NCI-H1092 treated with DMSO at 0.1 percent for 48 hours (cell line): ENCODE measurements around the gene WSCD1.

Experiments
- DNase-seq: peaks from one replicate; lab custom pipeline; 2025; lab: John Stamatoyannopoulos, UW

WSCD1 gene

DNA sequence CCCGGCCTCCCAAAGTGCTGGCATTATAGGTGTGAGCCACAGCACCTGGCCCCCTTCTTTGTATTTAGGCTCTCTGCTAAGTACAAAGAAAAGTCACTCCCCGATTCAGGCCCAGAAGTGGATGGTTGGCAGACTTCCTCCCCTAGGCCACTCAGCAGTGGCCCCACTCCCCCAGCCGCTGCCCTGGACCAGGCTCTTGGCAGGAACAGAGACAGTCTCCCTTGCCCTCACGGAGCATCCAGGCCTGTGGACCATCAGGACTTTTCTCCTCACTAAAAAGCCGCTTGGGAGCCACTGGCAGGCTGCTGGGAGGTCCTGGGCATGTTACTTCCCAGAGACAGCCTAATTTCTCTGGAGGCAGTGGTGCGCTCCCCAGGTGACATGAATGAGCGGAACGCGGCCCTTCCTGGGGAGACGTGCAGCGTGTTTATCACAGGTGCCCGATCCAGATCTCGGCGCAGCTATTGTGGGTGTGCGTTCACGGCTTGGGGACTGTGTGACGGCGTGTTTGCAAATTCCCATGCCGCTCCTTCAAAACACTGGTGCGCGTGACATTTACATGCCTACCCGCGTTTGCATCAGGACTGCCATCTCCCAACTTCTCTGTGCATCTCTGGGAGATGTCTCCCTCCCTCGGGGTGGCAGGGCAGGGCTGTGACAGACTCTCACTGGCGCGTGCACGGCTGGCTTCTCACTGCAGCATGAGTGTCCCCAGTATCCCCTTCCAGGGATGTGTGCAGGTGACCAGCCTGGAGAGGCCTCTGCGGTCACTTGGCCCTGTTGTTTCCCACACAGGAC is 16.6 kb downstream of the WSCD1 start:
- no peak for DNase-seq

DNA sequence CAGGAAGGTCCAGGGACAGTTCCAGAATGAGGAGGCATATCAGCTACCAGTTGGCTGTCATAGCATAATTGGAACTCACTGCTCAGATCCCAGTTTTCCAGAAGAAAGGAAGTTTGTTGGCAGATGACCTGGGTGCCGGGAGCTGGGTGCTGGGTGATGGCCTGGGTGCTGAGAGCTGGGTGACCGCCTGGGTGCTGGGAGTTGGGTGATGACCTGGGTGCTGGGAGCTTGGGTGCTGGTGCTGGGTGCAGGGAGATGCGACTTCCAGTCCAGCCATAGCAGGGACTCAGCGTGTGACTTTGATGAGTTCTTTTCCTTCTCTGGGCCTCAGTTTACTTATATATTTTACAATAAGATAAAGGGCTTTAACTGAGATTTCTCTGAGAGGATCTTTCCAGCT is 18.0 kb downstream of the WSCD1 start:
- no peak for DNase-seq

DNA sequence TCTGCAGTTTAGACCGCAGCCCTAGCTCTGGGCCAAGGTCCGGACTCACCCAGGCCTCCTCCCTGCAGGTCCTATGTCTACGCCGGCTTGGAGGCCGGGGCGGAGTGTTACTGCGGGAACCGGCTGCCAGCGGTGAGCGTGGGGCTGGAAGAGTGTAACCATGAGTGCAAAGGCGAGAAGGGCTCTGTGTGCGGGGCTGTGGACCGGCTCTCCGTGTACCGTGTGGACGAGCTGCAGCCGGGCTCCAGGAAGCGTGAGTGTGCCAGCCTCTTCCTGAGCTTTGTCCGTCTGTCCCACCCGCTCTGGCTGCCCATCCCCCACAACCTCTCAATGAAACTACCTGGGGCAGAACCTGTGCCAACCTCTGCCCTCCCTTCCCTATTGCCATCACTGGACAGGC is 20.1 kb downstream of the WSCD1 start:
- DNase-seq = no peak

DNA sequence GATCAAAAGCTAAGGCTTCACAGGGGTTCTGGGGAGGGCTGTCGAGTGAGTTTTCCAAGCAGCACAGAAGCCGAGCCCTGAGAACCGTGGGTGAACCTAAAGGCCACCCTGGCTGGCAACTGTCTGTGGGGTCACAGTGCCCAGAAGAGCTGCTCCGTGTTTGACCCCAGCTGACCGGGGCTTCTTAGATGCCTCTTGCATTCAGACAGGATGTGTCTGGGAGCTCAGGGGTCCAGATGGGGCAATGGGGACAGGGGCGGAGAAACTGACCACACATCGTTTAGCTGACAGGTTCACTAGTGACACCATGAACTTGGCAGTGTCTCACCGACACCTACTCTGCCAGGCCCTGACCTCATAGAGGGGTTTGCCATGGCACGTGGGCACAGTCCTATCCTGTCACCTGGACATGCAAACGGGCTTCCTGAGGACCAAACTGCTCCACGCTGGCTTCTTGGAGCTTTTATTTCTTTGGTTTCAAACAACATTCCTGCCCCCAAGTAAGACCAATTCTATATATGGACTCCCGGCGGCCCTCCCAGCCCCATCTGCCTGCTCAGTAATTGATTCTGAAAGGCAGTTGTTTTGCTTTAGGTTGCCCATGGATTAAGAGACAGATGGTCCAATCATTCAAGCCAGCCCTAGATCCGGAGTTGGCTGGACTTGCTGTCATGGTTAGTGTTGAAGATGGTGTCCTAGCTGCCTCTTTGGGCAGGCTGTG is 22.2 kb downstream of the WSCD1 start:
- DNase-seq = no peak

DNA sequence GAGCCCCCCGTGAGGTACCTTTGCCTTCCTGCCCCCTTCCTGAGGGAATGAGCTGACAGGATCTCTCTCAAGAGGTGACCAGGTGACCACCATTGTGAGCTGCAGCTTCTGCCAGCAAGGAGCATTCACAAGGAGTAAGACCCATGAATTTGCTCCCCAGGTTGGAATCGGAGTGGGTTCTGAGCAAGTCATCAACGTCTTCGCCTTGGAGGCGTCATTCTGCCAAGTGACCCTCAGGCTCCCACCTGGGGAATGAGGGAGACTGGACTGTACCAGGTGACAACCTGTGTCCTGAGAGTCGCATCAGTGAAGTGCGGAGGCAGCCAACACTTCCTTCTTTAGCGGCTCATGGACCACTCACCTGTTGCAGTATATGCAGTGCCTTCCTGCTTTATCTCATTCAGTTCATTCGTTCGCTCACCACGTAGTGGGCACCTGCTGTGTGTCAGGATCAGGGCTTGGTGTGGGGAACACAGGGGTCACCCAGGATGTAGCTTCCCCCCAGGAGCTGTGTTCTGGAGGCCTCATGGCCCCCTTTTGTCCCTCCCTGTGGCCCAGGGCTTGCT is 22.8 kb downstream of the WSCD1 start:
- DNase-seq = no peak

DNA sequence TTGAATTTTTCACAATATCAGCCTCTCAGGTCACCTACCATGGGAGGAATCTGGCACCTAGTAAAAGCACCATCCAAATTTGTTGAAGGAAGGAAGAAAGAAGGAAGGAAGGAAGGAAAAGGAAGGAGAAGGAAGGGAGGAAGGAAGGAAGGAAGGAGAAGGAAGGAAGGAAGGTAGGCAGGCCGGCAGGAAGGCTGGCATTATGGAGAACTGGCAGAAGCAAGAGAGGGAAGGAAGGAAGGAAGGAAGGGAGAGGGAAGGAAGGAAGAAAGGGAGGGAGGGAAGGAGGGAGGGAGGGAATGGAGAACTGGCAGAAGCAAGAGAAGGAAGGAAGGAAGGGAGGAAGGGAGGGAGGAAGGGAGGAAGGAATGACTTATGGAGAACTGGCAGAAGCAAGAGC is 24.3 kb downstream of the WSCD1 start:
- DNase-seq = no peak

DNA sequence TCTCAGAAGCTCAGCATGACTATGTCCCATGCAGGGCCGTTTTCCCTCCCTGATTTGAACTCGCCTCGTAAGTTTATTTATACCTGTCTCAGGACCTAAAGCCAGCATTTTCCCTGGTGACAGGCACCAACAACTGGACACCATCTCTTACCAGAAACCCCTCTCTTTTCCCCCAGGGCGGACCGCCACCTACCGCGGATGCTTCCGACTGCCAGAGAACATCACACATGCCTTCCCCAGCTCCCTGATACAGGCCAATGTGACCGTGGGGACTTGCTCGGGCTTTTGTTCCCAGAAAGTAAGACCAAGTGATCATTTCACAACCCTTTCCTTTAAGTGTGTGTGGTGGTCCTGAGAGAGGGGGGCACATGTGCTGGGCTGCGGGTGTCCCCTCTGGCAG is 24.7 kb downstream of the WSCD1 start:
- no peak for DNase-seq

DNA sequence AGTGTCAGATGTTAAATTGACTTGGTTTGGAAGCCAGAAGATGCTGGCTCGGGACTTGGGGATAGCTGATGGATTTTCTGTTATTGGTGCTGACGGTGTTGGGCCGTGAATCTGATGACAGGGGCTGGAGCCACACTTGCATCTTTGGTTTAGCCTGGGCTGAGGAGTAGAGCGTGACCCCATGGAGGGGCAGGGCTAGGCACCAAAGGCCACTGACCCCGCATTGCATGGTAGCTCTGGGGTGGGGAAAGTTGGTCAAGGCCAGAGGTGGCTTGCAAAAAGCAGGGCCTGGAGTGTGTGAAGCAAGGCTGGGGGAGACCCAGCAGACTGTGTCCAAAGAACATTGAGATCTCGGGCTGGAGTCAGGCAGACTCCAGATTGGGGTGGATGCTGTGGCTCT is 25.3 kb downstream of the WSCD1 start:
- no peak for DNase-seq

DNA sequence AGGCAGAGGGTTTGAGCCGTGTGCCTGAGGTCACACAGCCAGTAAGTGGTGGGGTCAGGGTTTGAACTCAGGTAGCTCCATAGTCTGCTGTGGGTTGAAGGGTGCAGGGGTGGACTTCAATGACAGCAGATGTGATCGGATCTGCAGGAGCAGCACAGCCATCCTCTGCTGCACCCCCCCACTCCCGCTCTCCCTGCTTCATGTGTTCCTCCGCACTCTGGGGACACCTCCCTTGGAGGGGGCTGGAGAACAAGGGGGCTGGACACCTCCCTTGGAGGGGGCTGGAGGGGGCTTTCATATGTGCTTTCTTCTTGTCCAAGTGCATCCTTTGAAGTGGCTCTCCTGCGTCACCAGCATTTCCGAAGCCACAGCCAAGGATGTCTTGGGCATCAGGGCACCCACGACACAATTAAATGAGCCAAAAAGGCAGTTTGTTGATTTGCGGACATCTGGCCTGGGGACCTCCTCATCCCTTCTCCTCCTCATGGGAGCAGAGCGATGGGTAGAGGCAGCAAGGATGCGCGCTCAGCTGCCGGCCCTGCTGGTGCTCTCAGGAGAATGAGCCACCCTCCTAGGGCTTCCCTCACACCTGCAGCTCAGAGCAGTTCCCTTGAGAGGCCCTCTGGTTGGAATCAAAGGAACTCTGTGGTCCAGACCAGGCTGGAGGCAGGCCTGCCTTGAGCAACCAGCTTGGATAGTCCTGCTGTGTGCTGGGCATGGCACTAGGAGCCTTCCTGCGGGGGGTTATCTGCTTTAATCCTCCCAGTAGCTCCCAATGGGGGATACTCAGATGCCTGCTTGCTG is 26.2 kb downstream of the WSCD1 start:
- DNase-seq = no peak

DNA sequence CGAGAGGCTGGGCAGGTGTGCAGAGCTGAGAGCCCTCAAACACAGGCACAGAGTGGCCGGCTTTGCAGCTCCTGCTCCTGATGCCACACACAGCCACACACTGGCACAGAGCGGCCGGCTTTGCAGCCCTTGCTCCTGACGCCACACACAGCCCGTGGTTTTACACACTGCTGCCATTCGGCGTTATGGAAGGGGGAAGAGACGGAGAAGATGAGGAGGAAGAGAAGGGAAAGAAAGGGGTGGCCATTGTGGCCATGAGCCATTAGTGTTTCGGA is 26.8 kb downstream of the WSCD1 start:
- no peak for DNase-seq

DNA sequence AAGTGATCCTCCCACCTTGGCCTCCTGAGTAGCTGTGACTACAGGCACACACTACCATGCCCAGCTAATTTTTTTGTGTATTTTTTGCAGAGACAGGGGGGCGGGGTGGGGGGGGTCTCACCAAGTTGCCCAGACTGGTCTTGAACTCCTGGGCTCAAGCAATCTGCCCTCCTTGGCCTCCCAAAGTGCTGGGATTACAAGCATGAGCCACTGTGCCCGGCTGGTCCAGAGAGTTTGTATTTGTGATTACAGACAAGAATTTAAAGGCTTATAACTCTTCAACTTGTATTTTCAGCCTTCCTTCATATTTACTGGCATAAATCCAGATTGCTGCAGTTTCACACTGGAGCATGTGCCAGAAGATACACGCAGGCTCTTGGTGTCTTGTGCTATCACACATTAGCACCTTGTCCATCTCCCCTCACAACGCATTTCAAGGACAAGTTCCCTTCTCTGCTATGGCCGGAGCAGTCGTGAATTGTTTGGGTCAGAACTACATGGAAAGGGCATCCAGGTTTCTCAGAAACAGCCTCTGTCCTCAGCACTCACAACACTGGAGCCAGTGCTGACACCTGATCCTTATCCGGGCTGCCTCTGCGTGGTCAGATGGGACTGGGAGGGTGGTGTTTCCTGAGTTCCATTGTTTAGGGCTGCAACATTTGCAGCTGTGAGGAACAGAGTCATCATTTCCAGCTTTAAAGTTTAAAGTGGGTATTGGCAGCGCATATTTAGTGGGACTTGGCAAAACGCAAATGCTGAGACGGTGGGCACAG is 28.1 kb downstream of the WSCD1 start:
- DNase-seq = no peak

DNA sequence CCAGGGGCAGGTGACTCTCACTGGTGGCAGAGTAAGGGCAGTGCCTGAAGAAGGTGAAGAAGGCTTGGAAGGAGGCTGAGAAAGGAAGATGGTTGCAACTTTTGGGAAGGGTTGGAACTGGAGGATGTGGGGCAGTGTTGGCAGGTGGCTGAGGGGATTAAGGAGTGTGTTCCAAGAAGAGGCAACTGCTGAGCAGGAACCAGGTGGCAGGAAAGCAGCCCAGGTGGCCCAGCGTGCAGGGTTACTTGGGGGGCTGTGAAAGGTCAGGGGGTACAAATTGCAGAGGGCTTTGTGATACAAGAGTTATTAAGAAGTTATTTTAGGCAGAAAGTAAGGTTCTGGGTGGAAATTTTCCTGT is 28.6 kb downstream of the WSCD1 start:
- DNase-seq = no peak

DNA sequence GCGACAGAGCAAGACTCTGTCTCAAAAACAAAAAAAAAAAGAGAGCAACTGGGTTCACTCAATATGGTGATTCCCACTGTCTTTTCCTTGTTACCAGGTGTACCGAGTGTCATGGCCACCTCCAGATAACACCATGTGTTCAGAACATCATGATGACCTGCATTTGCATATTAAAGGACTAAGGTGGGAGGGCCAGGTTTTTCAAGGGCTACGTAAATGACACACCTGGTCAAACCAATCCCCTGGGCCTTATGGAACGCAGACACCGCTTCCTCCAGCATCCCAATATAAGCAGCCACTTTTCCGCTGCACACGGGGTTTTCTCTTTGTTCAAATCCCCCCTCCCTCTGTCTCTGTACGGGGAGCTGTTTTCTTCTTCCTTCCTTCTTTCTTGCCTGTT is 29.3 kb downstream of the WSCD1 start:
- DNase-seq = no peak

DNA sequence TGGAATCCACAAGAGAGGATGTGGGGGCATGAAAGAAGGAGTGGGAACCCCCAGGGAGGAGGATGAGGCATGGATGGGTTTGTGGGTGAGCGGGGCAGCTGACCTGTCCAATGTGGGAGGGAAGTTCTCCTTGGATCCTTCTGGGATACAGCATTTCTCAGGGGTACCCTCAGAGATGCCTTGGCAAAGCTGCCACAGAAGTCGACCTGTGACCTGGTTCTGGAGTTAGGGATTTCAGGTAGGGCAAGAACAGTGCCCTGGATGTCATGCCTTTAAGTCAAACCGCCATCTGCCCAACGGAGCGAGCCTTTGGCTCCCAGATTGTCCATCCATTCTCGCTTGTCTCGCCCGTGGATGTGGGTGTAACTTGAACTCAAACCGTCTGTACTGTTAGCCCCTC is 30.0 kb downstream of the WSCD1 start:
- no peak for DNase-seq

DNA sequence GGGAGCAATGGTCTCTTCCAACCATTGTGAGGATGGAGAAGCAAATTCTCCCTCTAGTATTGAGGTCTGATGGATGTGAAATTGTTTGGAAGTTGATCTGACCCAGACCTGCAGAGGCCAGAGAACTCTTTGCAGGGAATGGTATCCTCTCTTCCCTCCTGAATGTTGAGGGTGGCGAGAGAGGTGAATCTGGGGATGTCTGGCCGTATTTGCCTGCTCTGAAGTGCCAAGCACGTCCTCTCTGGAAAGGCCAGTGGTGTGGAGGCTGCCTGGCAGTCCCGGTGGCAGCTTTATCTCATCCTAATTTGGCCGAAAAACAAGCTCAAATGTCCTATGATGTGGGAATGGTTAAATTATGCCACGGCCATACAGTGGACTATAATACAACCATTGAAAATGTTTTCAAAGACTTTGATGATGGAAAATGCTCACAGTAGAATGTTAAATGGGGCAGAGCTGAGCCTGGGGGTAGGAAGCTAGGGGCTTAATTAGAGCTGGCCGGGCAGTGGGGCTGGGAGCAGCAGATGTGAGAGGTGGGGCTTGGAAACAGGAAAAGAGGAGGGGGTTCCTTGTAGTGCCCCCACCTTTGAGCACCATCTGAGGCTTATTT is 30.8 kb downstream of the WSCD1 start:
- DNase-seq = no peak

DNA sequence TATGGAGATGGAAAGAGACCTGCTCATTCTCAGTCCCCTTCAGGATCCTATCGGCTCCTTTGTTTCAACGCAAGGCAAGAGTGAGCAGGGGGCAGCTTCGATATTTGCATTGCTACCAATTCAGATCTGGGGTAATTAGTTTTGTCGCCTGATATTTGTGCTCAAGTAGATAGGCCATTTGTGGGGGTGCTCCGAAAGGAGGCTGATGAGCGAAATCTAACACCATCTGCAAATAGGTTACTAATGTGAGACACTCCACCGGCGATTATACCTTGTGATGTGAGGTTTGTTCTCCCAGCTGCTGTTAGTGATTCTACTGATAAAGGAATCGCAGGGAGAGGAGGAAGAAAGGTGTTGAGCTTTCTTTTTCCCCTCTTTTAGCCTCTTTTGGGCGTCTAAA is 31.5 kb downstream of the WSCD1 start:
- DNase-seq = no peak

DNA sequence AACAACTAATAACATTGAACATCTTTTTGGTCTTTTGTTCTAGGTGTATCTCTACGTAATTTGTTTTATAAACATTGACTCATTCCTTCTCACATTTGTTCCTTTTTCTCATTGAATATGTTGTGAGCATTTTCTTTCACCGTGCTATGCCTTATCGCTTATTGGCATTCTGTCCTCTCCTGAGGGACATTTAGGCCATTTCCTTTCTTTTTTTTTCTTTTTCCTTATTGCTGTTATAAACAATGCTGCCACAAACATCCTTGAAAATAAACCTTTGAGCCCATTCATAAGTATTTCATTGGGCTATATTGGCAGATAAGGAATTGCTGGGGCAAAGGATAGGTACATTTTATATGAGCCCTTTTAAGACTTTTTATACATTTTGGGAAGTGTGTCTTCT is 32.4 kb downstream of the WSCD1 start:
- DNase-seq = no peak

DNA sequence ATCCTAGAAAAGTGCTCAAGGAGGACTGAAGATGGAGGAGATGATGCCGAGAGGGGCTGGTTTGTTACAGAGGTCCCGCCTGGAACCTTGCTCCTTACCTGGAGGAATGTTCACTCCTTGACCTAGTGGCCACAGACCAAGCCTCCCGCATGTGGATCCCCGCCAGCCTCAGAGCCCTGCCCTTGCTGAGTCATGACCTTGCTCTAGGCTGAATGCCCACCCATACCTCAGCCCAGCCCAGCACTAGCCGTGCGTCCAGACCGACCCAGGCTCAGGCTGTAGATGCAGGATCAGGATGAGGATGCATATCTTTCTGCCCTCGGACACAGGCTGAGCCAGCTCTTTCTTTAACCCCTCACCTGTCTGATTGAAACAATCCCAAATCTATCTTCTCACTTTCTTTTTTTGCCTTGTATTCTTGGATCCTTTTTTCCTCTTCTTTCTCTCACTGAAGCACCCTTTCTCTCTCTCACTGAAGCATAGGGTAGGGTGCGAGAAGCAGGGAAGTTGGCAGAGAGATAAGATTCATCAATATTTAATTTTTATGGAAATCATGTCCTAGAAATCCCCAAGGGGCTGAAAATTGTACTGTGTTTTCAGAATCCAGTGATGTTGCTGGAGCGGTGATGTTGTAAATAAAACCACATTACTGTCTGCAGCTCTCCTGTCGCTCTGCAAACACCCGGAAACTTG is 34.9 kb downstream of the WSCD1 start:
- DNase-seq = no peak

DNA sequence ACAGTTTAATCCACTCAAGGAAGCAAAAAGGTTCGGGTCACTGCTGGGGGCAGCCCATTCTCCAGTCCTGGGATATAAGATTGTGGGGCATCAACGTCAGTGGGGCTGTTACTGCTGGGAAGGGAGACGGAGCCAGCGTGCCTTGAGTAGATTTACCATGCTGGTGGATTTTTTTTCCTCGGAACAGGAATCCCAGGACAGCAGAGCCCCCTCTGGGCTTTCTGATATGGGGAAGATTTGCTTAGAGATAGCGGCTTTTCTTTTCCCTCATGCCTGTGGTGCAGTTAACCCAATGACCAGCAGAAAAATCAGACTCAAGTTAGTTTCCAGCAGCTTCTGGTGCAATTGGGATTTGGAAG is 35.4 kb downstream of the WSCD1 start:
- no peak for DNase-seq

DNA sequence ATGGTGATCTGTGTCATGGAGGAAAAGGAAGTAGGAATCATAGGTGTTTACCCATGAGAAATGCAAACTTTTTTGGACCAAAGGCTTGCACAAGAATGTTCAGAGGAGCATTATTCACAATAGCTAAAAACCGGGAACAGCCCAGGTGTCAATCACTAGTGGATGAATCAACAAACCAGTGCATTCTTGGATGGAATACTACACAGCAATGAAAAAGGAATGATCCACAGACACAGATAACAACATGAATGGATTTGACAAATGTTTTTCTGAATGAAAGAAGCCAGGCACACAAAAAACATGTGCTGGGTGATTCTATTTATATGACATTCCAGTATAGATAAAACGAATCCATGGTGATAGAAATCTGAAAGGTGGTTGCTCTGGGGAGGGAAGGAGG is 36.0 kb downstream of the WSCD1 start:
- DNase-seq = no peak

DNA sequence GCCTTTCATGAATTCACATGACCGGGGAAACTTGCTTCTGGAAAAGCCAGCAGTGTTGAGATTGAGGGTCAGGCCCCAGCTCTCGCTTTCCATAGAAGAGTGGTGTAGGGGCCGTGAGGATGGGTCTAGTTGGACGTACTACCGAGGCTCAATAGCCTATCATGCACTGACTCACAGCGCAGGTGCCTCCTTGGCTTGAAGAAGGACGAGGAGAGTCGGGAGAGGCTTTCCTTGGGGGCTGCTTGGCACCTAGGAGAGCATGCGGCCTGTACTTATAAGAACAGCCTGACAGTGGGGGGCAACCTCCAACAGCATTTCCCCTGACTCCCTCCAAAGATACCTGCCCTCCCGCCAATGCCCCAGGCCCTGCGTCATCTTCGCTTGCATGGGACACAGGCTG is 37.6 kb downstream of the WSCD1 start:
- DNase-seq = no peak
